Measurements from ENCODE around the gene FAM168A.

DNA sequence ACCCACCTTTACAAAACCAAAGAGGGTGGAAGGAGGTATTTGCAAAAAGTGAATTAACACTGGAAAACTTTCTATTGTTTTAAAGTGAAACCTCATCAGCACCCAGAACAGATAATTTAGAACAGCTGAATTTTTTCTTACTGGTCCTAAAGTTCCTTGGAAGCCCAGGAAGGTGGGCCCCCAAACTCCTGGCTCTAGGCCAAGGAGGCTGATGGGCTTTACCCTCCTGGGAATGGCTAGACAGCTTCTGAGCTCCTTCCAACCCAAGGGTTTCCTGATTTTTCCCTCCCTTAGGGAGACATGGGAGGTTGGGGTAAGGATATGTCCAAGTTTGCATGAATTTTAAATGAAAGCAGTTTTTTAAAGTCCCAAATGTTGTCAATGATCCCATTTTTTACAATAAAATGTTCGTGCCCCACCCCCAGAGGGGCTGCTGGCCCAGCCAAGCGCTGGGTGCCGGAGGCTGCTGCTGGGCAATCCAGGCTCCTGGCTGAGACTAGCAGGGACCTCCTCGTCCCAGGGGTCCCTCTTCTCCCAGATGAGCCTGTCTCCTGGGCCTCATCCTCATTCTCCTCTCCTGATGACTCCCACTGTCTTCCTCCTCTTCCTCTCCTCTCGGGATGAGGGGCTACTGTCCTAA lies 193.3 kb downstream of the FAM168A start:
- TF ChIP-seq, protein P1, sequence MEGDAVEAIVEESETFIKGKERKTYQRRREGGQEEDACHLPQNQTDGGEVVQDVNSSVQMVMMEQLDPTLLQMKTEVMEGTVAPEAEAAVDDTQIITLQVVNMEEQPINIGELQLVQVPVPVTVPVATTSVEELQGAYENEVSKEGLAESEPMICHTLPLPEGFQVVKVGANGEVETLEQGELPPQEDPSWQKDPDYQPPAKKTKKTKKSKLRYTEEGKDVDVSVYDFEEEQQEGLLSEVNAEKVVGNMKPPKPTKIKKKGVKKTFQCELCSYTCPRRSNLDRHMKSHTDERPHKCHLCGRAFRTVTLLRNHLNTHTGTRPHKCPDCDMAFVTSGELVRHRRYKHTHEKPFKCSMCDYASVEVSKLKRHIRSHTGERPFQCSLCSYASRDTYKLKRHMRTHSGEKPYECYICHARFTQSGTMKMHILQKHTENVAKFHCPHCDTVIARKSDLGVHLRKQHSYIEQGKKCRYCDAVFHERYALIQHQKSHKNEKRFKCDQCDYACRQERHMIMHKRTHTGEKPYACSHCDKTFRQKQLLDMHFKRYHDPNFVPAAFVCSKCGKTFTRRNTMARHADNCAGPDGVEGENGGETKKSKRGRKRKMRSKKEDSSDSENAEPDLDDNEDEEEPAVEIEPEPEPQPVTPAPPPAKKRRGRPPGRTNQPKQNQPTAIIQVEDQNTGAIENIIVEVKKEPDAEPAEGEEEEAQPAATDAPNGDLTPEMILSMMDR (IDR thresholded peaks at IDR 0.05; ENCODE audit: low read length): no peak
- no peak for TF ChIP-seq EZH2phosphoT487 (IDR thresholded peaks at IDR 0.05; ENCODE audit: low read length)
- no peak for TF ChIP-seq EZH2 (optimal IDR thresholded peaks at IDR 0.05; ENCODE audit: low read depth, low read length)
